Lower lobe of right lung (tissue), 2 donors: ENCODE data around the gene TXNDC17. TPM values are rescaled to one million over a fixed set of nuclear protein-coding genes. Genes with fewer than 3 reads are reported as not detected.

Experiments used
- ATAC-seq, 2 donors: fragments of 200-7000 bp; cut with Tn5 transposase; one replicate each; pipeline ENCODE4 v1.9.1; 2020 to 2022; ENCODE audit warnings: mild to moderate bottlenecking in 2 of 2, moderate library complexity in 2 of 2
- DNase-seq: peaks from one replicate; pipeline ENCODE4 v3.0.0-alpha.2; 2020
- H3K27ac ChIP-seq: fragments of 200-600 bp; one replicate; pipeline ENCODE4 v1.8.0; 2022
- H3K27me3 ChIP-seq: fragments of 200-600 bp; one replicate; pipeline ENCODE4 v1.8.0; 2022; ENCODE audit warnings: low read depth
- H3K36me3 ChIP-seq: fragments of 200-600 bp; one replicate; pipeline ENCODE4 v1.8.0; 2022; ENCODE audit warnings: mild to moderate bottlenecking
- H3K4me1 ChIP-seq: fragments of 200-600 bp; one replicate; pipeline ENCODE4 v1.8.0; 2022
- H3K4me3 ChIP-seq: fragments of 200-600 bp; one replicate; pipeline ENCODE4 v1.8.0; 2022; ENCODE audit warnings: mild to moderate bottlenecking
- H3K9me3 ChIP-seq: fragments of 200-600 bp; one replicate; pipeline ENCODE4 v1.8.0; 2022
- intact Hi-C: fragments of 100-400 bp; cut with DNase I; formaldehyde crosslinking; loops from one replicate; pipeline ENCODE4 v1.11.0; 2022
- total RNA-seq: library from RNA; stranded (reverse); fragmentation: NEBNext Ultra II Directional; extraction: Animal tissue kit (Norgen Biotek cat#: 25700); gene quantifications from one replicate; pipeline ENCODE4 v1.2.1, GENCODE V29; 2021
- TF ChIP-seq, protein P1 (sequence below): fragments of 200-600 bp; IDR thresholded peaks from one replicate; pipeline ENCODE4 v1.8.0; 2022; ENCODE audit warnings: antibody characterized with exemption, mild to moderate bottlenecking
- donor health status: DM: no; HTN: yes; CAD: no; lungs with severe emphysema.

TXNDC17 gene
- total RNA-seq, 1 donor from 2014 or later: 50.4 TPM

DNA sequence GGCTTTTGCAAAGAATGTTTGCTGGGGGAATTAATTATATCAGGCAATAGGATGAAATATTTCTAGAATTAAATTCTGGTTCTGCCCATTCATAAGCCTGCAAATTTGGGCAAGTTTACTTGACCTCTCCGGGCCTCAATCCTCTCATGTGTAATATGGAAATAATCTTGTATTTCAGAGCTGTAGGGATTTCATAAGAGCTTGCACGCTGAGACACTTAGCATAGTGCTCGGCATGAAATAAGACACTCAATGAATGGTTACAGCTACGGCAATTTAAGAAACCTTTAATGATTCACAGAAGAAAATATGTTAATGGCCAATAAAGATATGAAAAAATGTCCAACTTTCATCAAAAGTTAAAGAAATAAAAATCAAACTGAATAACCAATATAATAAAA, 43.9 kb upstream of the TXNDC17 start:
- intact Hi-C loops: no loop called here

DNA sequence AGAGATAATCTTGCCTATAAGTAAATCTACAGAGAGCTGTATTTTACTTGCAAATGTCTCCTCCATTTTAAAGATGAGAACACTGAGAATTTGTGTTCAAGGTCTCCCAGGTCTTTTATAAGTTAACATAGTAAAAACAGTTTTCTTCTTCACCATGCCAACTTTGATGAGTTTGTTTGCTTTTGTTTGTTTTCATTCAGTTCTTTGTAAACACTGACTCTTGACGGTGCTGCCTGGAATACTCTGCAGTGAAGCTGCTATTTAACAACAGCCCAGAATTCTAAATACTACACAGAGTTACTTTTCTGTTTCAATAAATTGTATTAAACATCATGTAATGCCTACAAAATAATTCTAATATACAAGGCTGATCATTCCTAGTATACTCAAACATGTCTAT, 43.1 kb upstream of the TXNDC17 start:
- intact Hi-C loops: no loop called here
- peak overlapping the region; percentile 66 for H3K27ac ChIP-seq
- DNase-seq: no peak

More for the DNA sequence above, 43.9 kb upstream of the TXNDC17 start:
- Histone ChIP-seq H3K27me3 (no peaks in the 10 kb centered on the region), H3K9me3 (no peaks in the 10 kb centered on the region), H3K4me3 (no peak overlapping the region), H3K4me1 (peaks cover 39% of the 10 kb centered on the region), H3K36me3 (peaks cover 52% of the 10 kb centered on the region), H3K27ac (no peak overlapping the region)
- DNase-seq (no peak), ATAC-seq (no peak)
- TF ChIP-seq, protein P1, sequence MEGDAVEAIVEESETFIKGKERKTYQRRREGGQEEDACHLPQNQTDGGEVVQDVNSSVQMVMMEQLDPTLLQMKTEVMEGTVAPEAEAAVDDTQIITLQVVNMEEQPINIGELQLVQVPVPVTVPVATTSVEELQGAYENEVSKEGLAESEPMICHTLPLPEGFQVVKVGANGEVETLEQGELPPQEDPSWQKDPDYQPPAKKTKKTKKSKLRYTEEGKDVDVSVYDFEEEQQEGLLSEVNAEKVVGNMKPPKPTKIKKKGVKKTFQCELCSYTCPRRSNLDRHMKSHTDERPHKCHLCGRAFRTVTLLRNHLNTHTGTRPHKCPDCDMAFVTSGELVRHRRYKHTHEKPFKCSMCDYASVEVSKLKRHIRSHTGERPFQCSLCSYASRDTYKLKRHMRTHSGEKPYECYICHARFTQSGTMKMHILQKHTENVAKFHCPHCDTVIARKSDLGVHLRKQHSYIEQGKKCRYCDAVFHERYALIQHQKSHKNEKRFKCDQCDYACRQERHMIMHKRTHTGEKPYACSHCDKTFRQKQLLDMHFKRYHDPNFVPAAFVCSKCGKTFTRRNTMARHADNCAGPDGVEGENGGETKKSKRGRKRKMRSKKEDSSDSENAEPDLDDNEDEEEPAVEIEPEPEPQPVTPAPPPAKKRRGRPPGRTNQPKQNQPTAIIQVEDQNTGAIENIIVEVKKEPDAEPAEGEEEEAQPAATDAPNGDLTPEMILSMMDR: no peak

DNA sequence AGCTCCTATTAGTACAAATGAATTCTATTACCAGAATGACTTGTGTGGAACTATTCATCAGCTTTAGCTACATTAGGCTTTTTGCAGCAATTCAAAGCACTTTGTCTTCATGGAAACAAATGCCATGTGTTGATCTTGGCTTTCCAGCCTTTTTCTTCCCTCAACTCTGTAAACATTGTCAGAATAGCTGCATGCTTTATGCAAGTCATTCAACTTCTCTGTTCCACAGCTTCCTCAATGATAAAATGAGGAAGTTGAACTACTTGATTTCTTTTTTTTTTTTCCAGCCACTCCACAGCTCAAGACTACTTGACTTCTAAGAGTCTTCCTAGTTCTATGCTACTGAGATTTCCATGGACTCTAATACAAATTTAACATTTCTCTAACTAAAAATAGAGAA, 41.5 kb upstream of the TXNDC17 start:
- peak overlapping the region; percentile 66 for H3K27ac ChIP-seq
- TF ChIP-seq, protein P1: no peak
- H3K9me3 ChIP-seq: no peaks in the 10 kb centered on the region
- intact Hi-C loops: no loop called here
- H3K4me1 ChIP-seq: peaks cover 39% of the 10 kb centered on the region
- H3K27me3 ChIP-seq: no peaks in the 10 kb centered on the region
- peaks cover 53% of the 10 kb centered on the region for H3K36me3 ChIP-seq
- no peak for DNase-seq
- H3K4me3 ChIP-seq: no peak overlapping the region
- peak; percentile 89 to 94 for ATAC-seq

More for the DNA sequence above, 43.1 kb upstream of the TXNDC17 start:
- Histone ChIP-seq H3K4me1 (peaks cover 39% of the 10 kb centered on the region), H3K4me3 (no peak overlapping the region), H3K27me3 (no peaks in the 10 kb centered on the region), H3K36me3 (peaks cover 54% of the 10 kb centered on the region), H3K9me3 (no peaks in the 10 kb centered on the region)
- TF ChIP-seq, protein P1: no peak
- no peak for ATAC-seq

DNA sequence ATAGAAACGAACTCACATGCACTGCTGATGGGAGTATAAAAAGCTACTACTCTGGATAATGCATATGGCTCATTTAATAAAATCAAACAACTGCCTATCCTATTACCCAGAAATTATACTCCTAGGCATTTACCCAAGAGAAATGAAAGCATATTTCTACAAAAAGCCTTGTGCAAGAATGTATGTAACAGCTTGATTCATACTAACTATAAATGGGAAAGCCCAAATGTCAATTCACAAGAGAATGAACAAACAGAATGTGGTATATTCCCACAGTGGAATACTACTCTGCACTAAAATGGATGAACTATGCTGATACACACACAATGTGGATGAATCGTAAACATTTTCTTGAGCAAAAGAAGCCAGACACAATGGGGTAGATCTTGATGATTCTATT, 38.7 kb upstream of the TXNDC17 start:
- intact Hi-C loops: no loop called here
- peaks cover 57% of the 10 kb centered on the region for H3K36me3 ChIP-seq
- ATAC-seq (no peak), DNase-seq (no peak)
- no peak overlapping the region for H3K27ac ChIP-seq
- no peak overlapping the region for H3K4me3 ChIP-seq
- H3K27me3 ChIP-seq: no peaks in the 10 kb centered on the region
- no peaks in the 10 kb centered on the region for H3K9me3 ChIP-seq
- TF ChIP-seq, protein P1: no peak
- peaks cover 37% of the 10 kb centered on the region for H3K4me1 ChIP-seq

DNA sequence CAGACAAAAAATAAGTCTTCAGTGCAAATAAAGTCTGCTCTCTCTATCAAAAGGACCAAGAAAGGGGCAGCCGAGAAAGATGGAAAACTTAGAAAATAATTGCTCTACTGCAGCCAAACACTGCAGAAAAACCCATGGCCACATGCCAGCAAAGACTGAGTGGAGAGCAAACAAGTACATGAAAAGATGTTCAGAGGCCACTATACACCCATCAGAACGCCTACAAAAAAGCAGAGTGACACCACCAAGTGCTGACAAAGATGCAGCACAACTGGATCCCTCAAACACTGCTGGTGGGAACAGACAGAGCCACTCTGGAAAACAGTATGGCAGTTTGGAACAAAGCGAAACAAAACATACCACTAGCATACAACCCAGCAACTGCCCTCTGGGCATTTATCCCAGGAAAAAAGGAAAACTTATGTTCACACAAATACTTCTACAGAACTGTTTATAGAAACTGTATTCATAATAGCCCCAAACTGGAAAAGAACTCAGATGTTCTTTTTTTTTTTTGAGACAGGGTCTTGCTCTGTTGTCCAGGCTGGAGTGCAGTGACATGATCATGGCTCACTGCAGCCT, 37.0 kb upstream of the TXNDC17 start:
- Histone ChIP-seq H3K36me3 (peaks cover 71% of the 10 kb centered on the region), H3K4me3 (no peak overlapping the region), H3K4me1 (peaks cover 20% of the 10 kb centered on the region), H3K9me3 (no peaks in the 10 kb centered on the region), H3K27ac (no peak overlapping the region), H3K27me3 (no peaks in the 10 kb centered on the region)
- TF ChIP-seq, protein P1: no peak
- ATAC-seq: peak in 1 of 2 donors; percentile 47
- intact Hi-C loops: no loop called here
- DNase-seq: no peak
